Liver (tissue), 9 donors: Measurements from ENCODE around the gene INPP5E. TPM values are rescaled to one million over a fixed set of nuclear protein-coding genes. Genes with fewer than 3 reads are reported as not detected.

Source experiments
- DNase-seq: peaks from one replicate; pipeline ENCODE4 v3.0.0-alpha.2; 2017; ENCODE audit warnings: low spot score
- H3K27ac ChIP-seq, 2 donors: one replicate each; pipeline ENCODE4 v1.7.0; 2013; ENCODE audit warnings: inconsistent platforms in 2 of 2, low read length in 2 of 2, control low read depth in 1 of 2, low read depth in 1 of 2, mild to moderate bottlenecking in 1 of 2
- H3K27me3 ChIP-seq, 4 donors: one replicate each; pipeline versions ENCODE4 v1.6.1 to v1.7.0; 2013; ENCODE audit warnings: low read length in 3 of 4, inconsistent platforms in 1 of 4, mild to moderate bottlenecking in 1 of 4, moderate library complexity in 1 of 4; ENCODE audit not compliant: control insufficient read depth in 4 of 4, insufficient read depth in 4 of 4
- H3K36me3 ChIP-seq, 4 donors: one replicate each; pipeline versions ENCODE4 v1.6.1 to v1.7.0; 2013; ENCODE audit warnings: low read length in 3 of 4, mild to moderate bottlenecking in 3 of 4, low read depth in 1 of 4, moderate library complexity in 1 of 4; ENCODE audit not compliant: control insufficient read depth in 4 of 4, insufficient read depth in 3 of 4
- H3K4me1 ChIP-seq, 4 donors: one replicate each; pipeline versions ENCODE4 v1.6.1 to v1.7.0; 2013; ENCODE audit warnings: low read length in 3 of 4, mild to moderate bottlenecking in 3 of 4, moderate library complexity in 1 of 4; ENCODE audit not compliant: control insufficient read depth in 4 of 4, insufficient read depth in 4 of 4
- H3K4me3 ChIP-seq, 3 donors: one replicate each; pipeline versions ENCODE4 v1.6.1 to v1.7.0; 2013; ENCODE audit warnings: low read length in 3 of 3, control low read depth in 1 of 3, low read depth in 1 of 3, mild to moderate bottlenecking in 1 of 3
- H3K9ac ChIP-seq, 2 donors: one replicate each; pipeline ENCODE4 v1.7.0; 2013; ENCODE audit warnings: low read length in 2 of 2, mild to moderate bottlenecking in 2 of 2, moderate library complexity in 2 of 2, control low read depth in 1 of 2, low read depth in 1 of 2
- H3K9me3 ChIP-seq, 4 donors: one replicate each; pipeline versions ENCODE4 v1.6.1 to v1.7.0; 2013; ENCODE audit warnings: low read length in 3 of 4; ENCODE audit not compliant: control insufficient read depth in 4 of 4
- EGR1 ChIP-seq, 2 donors: IDR thresholded peaks; 2 replicates each; pipeline ENCODE4 v1.6.1; 2016 to 2018; ENCODE audit warnings: antibody characterized with exemption in 2 of 2, low read depth in 2 of 2
- FOXA2 ChIP-seq: IDR thresholded peaks from 2 replicates; pipeline ENCODE4 v1.6.1; 2016; ENCODE audit warnings: antibody characterized with exemption
- HNF4A ChIP-seq, 2 donors: conservative IDR thresholded peaks; 2 replicates each; pipeline ENCODE4 v1.6.1; 2016; ENCODE audit warnings: antibody characterized with exemption in 2 of 2, mild to moderate bottlenecking in 2 of 2
- HNF4G ChIP-seq: IDR thresholded peaks from 2 replicates; pipeline ENCODE4 v1.6.1; 2016; ENCODE audit warnings: antibody characterized with exemption
- JUND ChIP-seq, 2 donors: IDR thresholded peaks; 2 replicates each; pipeline ENCODE4 v1.6.1; 2016; ENCODE audit warnings: antibody characterized with exemption in 2 of 2
- MAX ChIP-seq: IDR thresholded peaks from 2 replicates; pipeline ENCODE4 v1.6.1; 2016; ENCODE audit warnings: antibody characterized with exemption
- REST ChIP-seq: IDR thresholded peaks from 2 replicates; pipeline ENCODE4 v1.6.1; 2016; ENCODE audit warnings: antibody characterized with exemption, mild to moderate bottlenecking
- RXRA ChIP-seq, 2 donors: IDR thresholded peaks; 2 replicates each; pipeline ENCODE4 v1.6.1; 2017 to 2018; ENCODE audit warnings: antibody characterized with exemption in 2 of 2, mild to moderate bottlenecking in 1 of 2
- SP1 ChIP-seq: IDR thresholded peaks from 2 replicates; pipeline ENCODE4 v1.6.1; 2018; ENCODE audit warnings: antibody characterized with exemption, mild to moderate bottlenecking
- TAF1 ChIP-seq: conservative IDR thresholded peaks from 2 replicates; pipeline ENCODE4 v1.6.1; 2016; ENCODE audit warnings: antibody characterized with exemption, mild to moderate bottlenecking
- ZBTB33 ChIP-seq: IDR thresholded peaks from 2 replicates; pipeline ENCODE4 v1.6.1; 2016; ENCODE audit warnings: antibody characterized with exemption
- WGBS: extraction: QIAGEN DNeasy Blood & Tissue Kit; methylation state at CpG from one replicate; pipeline ENCODE4 v1.1.7; 2013; 5-methylcytosine and 5-hydroxymethylcytosine counted together
- polyA plus RNA-seq, 2 donors: library from polyadenylated mRNA; stranded (reverse) in 1 of 2; unstranded in 1 of 2; fragments of 200-250 nt in 1 of 2; fragments of >200 nt in 1 of 2; fragmentation: Nextera tagmentation in 1 of 2; extraction: Ambion mirVana in 1 of 2; gene quantifications; one replicate each; pipeline versions ENCODE4 v1.2.1 to v1.2.3, GENCODE V29; 2013 to 2015
- total RNA-seq, 2 donors: library from RNA; depleted of rRNA; stranded (reverse); fragments of >200 nt; gene quantifications; one replicate each; pipeline ENCODE4 v1.2.3, GENCODE V29; 2014
- donor health status: healthy.
- donor health status: healthy.
- donor health status: healthy.
- donor health status: healthy.
- donor health status: healthy.

Gene INPP5E
- total and polyA plus RNA-seq, 4 donors, result 1.0 to 3.3 (median 2.9) TPM

GRCh38 chr9:136441681-136442245 is 2.1 kb upstream of the INPP5E start (continued):
- peak; percentile 45 for TF ChIP-seq REST
- TF ChIP-seq FOXA2, result peak; percentile 71
- TF ChIP-seq RXRA (IDR thresholded peaks at IDR 0.05), result peak; percentile 83 to 84

- H3K9me3 ChIP-seq, result no peaks in the 10 kb centered on the region
- 86% methylated on average over 15 of the region's 15 CpGs for WGBS
- H3K4me3 ChIP-seq, result no peak overlapping the region
- peaks cover 17 to 46% (median 29%) of the 10 kb centered on the region in 4 donors for H3K36me3 ChIP-seq
- H3K27me3 ChIP-seq, result no peaks in the 10 kb centered on the region
- DNase-seq, result no peak
- peaks cover 14 to 60% (median 53%) of the 10 kb centered on the region in 4 donors for H3K4me1 ChIP-seq
- peak overlapping the region in 1 of 2 donors; percentile 32 for H3K9ac ChIP-seq
- TF ChIP-seq SP1 (no peak), HNF4G (no peak), JUND (IDR thresholded peaks at IDR 0.05) (no peak), TAF1 (no peak), EGR1 (IDR thresholded peaks at IDR 0.05; ENCODE audit: low read depth in 2 of 2) (no peak), MAX (no peak), ZBTB33 (no peak), FOXA2 (no peak), REST (no peak), HNF4A (conservative IDR thresholded peaks at IDR 0.05) (no peak)
- peak overlapping the region; percentile 79 to 80 for H3K27ac ChIP-seq
Observed at GRCh38 chr9:136441191-136441680, 1.6 kb upstream of the INPP5E start.
